OCI-LY1 (cell line): ENCODE results near the gene FGF3.

Source experiments
- EZH2 ChIP-seq: fragments of 200-600 bp; sonication (generic), shearing (Covaris generic); IDR thresholded peaks from 2 replicates; pipeline ENCODE4 v1.8.0; 2017; ENCODE audit warnings: borderline replicate concordance, mixed run types, mild to moderate bottlenecking, antibody characterized with exemption, low read length, moderate library complexity, mixed read lengths
- TF ChIP-seq, protein P1 (sequence below): fragments of 200-600 bp; sonication (generic), shearing (Covaris generic); IDR thresholded peaks from 2 replicates; pipeline ENCODE4 v1.5.1; 2017; ENCODE audit warnings: mild to moderate bottlenecking, antibody characterized with exemption, low read length, moderate library complexity, mixed read lengths

DNA sequence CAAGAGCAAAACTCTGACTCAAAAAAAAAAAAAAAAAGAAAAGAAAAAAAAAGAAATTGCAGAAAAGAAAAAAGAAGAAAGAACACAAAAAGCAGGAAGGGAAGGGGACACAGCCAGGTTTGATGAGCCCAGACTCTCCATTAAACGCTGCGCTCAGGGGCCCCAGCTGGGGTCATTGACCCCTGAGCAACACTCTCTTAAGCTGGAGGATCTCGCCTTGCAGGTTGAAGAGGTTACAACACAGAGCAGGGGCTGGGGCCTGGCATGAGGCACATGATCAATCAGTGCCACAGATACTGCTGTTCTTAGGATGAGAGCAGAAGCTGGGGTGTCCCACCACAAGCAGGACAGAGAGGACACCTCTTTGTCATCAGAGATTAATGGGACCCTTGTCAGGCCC lies 7.8 kb downstream of the FGF3 start:
- TF ChIP-seq, protein P1, sequence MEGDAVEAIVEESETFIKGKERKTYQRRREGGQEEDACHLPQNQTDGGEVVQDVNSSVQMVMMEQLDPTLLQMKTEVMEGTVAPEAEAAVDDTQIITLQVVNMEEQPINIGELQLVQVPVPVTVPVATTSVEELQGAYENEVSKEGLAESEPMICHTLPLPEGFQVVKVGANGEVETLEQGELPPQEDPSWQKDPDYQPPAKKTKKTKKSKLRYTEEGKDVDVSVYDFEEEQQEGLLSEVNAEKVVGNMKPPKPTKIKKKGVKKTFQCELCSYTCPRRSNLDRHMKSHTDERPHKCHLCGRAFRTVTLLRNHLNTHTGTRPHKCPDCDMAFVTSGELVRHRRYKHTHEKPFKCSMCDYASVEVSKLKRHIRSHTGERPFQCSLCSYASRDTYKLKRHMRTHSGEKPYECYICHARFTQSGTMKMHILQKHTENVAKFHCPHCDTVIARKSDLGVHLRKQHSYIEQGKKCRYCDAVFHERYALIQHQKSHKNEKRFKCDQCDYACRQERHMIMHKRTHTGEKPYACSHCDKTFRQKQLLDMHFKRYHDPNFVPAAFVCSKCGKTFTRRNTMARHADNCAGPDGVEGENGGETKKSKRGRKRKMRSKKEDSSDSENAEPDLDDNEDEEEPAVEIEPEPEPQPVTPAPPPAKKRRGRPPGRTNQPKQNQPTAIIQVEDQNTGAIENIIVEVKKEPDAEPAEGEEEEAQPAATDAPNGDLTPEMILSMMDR: no peak
- no peak for TF ChIP-seq EZH2
